Kidney epithelial cell (primary cell): ENCODE measurements around the gene EOLA2. TPM values are rescaled to one million over a fixed set of nuclear protein-coding genes. Genes with fewer than 3 reads are reported as not detected.
"Not testable (repeated sequence)": the region's sequence is repeated elsewhere in the genome, so short reads cannot be mapped to it uniquely, and the experiment has no call there.

Experiments used
- DNase-seq: peaks from one replicate; pipeline ENCODE4 v3.0.0-alpha.2; 2010; ENCODE audit warnings: low read depth
- H3K27me3 ChIP-seq: 2 replicates; pipeline ENCODE4 v1.6.0; 2011; ENCODE audit warnings: low read length; ENCODE audit not compliant: control insufficient read depth, insufficient read depth
- H3K36me3 ChIP-seq: 2 replicates; pipeline ENCODE4 v1.5.1; 2011; ENCODE audit warnings: low read length; ENCODE audit not compliant: control insufficient read depth, insufficient read depth
- H3K4me3 ChIP-seq: 2 replicates; pipeline ENCODE4 v1.5.1; 2011; ENCODE audit warnings: low read depth, mild to moderate bottlenecking, control low read depth, low read length
- total RNA-seq: library from RNA; depleted of rRNA; stranded (reverse); fragments of >200 nt; gene quantifications from 2 replicates; pipeline ENCODE4 v1.2.3, GENCODE V29; 2015
- TF ChIP-seq, protein P1 (sequence below): IDR thresholded peaks from 2 replicates; pipeline ENCODE4 v1.5.1; 2011; ENCODE audit warnings: mild to moderate bottlenecking, moderate library complexity, low read length, control low read depth, inconsistent platforms; ENCODE audit not compliant: insufficient read depth, poor library complexity, severe bottlenecking

The EOLA2 gene
- total RNA-seq, 1 donor from 2014 or later = 30.0 TPM

DNA sequence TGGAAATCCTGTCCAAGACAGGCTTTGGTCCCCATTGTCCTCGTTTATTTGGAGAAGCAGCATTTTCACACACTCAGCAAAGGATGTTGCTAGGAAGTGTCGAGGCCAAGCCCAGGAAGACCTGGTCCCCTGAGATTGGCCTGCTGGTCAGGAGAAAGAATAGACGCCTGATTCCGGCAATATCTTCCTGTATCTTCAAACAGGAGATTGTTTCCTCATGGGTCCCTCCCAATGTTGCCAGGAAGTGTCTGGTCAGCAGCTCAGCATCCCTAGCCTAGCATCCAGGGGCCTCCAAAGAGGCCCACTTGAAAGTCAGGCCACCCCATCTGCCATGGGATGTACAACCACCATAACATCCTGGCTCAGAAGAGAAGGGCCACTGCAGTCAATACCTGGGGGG lies 6.9 kb downstream of the EOLA2 start:
- not testable (repeated sequence) for DNase-seq, H3K27me3 ChIP-seq, H3K4me3 ChIP-seq, H3K36me3 ChIP-seq

DNA sequence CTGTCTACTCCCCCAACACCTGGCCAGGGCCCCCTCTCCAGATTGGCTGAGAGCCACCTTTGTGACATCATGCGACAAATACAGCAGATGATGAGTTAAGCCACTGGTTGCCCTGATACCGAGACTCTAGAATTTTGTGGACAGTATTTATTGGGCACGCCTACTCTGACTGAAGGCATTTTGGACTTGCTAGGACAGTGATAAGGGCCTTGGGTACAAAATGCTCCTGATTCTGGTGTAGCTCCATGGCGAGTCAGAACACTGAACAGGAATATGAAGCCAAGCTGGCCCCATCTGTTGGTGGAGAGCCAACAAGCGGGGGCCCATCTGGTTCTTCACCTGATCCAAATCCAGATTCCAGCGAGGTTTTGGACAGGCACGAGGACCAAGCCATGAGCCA lies 8.9 kb downstream of the EOLA2 start, which contains the start of gene HSFX4:
TSS of gene HSFX4 (plus strand) at position 174 of the 400 bp plus-strand sequence. CDS start at position 246, 72 bp downstream.
- H3K4me3 ChIP-seq, H3K36me3 ChIP-seq, H3K27me3 ChIP-seq, DNase-seq: not testable (repeated sequence)

DNA sequence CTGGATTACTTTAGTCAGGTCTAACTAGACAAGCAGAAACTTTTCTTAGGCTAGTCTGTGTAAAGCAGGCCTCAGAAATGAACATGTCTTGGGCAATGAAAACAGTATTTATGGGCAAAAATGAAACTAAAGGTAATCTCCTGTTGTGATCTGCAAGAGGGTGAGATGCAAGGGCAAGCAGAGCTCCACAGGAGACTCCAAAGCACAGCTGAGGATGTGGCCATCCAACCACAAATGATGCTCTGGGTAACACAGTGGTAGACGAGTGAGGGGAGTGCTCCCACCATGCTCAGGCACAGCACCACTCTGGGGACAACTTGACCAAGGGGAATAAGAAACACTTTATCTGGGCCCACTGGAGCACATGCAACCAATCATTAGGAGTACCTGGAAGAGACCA lies 9.7 kb downstream of the EOLA2 start:
- H3K4me3 ChIP-seq, DNase-seq, H3K36me3 ChIP-seq, H3K27me3 ChIP-seq: not testable (repeated sequence)

DNA sequence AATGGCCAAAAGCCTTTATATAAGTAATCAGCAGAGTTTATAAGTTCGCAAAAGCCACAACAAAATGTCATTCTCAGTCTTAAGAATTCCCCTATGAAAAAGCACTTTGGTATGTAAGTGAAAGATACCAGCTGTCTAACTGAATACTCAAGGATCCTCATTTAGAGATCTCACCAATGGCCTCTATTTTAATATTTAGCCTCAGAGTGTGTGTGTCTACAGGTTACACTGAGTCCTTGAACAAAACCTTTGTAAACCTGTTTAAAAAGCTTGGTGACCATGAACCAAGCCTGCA lies 10.4 kb downstream of the EOLA2 start:
- not testable (repeated sequence) for H3K4me3 ChIP-seq, DNase-seq, H3K36me3 ChIP-seq, H3K27me3 ChIP-seq

DNA sequence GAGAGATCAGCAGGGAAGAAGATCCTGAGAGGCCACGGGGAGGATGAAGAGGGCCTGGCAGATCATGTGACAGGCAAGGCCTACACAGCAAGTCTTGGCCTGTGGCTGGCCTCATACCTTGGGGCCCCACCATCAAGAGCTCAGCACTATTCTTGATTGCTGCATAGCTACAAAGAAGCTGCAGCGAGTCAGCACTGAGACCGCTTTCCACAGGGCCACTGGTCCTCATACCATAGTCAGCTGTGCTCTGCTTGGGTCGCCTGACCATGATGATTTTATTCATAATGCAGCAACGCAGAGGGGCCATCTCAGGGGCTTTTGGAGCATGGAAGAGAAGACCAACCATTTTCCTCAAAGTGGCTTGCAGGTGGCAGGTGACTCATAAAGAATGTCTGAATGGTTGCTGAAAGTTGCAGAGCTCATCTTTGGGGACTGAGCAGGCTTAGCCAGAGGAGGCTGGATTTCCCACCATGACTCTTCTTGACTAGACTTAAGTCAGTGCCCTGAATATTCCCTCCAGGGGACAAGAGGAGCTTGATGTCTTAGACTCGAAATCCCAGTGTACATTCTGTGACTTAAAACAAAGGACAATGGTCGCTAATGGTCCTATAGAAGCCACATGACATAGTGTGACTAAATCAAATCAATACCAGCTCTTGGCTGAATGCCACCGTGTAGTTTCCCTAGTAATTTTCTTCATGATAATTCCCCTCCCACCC lies 10.9 kb downstream of the EOLA2 start:
- not testable (repeated sequence) for H3K4me3 ChIP-seq, H3K36me3 ChIP-seq, DNase-seq, H3K27me3 ChIP-seq

DNA sequence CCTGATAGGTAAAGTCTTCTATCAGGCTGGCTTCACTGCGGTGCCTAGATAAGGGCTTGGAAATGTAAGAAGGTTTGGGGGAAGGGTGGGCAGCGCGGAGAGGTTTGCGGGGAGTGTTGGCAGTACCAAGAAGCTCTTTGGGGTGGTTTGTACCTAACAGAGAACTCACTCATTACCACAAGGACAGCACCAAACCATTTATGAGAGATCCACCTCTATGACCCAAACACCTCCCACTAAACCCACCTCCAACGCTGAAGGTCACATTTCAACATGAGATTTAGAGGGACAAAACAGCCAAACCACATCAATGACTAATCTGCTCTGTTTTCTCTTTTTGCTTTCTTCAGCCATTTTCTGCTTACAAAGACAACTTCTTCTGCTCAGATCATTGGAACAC lies 13.9 kb downstream of the EOLA2 start:
- not testable (repeated sequence) for H3K4me3 ChIP-seq, H3K36me3 ChIP-seq, DNase-seq, H3K27me3 ChIP-seq

DNA sequence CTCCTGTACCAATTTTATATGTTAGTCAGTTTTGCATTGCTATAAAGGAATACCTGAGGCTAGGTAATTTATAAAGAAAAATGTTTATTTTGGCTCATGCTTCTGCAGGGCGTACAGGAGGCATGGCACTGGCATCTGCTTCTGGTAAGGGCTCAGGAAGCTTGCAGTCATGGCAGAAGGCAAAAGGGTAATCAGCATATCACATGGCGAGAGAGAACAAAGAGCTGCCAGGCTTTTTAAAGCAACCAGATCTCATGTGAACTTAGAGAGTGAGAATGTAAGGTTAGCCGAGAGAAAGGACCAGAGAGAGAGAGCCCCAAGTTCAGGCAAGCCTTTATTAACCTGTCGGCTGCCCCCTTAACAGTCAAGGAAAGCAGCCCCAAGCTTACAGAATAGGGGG lies 14.5 kb downstream of the EOLA2 start:
- not testable (repeated sequence) for H3K27me3 ChIP-seq, H3K4me3 ChIP-seq, DNase-seq, H3K36me3 ChIP-seq

DNA sequence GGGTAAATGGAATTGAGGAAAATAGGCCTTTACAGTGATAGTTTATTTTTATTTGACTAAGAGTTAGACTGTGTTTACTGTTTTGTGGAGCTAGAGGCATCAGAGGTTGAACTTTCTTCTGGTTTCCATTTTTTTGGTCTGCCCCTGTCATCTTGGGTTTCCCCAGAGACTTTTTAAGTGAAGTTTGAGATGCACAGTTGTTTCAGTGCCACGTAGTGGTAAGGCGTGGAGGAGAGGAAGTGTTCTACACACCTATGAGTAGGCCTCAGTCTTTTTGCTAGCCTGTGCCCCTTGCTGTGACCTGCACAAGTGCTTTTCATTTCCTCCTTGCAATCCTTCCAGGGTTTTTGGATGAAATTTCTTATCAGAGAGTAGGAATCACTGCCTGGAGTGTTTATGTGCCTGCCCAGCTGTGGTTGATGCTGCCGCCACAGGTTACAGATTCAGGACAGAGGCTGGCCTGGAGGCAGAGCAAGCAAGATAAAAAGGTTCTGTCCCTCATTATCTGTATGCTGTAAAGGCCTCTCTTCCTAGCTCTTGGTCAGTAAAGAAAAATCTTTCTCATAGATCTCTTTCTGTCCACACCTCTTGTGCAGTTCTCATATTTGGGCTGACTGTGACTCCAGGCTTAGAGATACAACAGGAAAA lies 21.4 kb downstream of the EOLA2 start:
- TF ChIP-seq, protein P1, sequence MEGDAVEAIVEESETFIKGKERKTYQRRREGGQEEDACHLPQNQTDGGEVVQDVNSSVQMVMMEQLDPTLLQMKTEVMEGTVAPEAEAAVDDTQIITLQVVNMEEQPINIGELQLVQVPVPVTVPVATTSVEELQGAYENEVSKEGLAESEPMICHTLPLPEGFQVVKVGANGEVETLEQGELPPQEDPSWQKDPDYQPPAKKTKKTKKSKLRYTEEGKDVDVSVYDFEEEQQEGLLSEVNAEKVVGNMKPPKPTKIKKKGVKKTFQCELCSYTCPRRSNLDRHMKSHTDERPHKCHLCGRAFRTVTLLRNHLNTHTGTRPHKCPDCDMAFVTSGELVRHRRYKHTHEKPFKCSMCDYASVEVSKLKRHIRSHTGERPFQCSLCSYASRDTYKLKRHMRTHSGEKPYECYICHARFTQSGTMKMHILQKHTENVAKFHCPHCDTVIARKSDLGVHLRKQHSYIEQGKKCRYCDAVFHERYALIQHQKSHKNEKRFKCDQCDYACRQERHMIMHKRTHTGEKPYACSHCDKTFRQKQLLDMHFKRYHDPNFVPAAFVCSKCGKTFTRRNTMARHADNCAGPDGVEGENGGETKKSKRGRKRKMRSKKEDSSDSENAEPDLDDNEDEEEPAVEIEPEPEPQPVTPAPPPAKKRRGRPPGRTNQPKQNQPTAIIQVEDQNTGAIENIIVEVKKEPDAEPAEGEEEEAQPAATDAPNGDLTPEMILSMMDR = no peak
- H3K27me3 ChIP-seq = no peaks in the 10 kb centered on the region
- no peak overlapping the region for H3K4me3 ChIP-seq
- no peak for DNase-seq
- no peaks in the 10 kb centered on the region for H3K36me3 ChIP-seq

DNA sequence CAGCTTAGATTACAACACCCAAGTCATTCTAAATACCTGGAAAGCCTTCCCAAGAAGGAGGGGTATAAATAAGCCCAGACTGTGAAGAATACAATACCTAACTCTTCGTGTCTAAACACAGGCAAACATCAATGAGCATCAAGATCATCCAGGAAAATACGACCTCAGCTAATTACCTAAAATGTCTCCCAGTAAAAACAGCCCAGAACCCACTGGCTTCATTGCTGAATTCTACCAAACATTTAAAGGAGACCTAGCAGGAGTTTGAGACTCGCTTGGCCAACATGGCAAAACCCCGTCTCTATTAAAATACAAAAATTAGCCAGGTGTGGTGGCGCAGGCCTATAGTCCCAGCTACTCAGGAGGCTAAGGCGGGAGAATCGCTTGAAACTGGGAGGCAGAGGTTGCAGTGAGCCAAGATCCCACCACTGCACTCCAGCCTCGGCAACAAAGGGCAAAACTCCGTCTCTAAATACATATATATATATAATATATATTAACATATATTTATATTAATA lies 28.1 kb downstream of the EOLA2 start:
- no peak for DNase-seq
- TF ChIP-seq, protein P1 = no peak

More for the DNA sequence above, 28.1 kb downstream of the EOLA2 start:
- Histone ChIP-seq H3K27me3 (no peaks in the 10 kb centered on the region), H3K4me3 (no peak overlapping the region), H3K36me3 (no peaks in the 10 kb centered on the region)
